Endothelial cell (in vitro differentiated cells): Measurements from ENCODE around the gene TREML4. TPM values are rescaled to one million over a fixed set of nuclear protein-coding genes. Genes with fewer than 3 reads are reported as not detected.

Experiments used
- DNase-seq: peaks from one replicate; pipeline ENCODE4 v3.0.0; 2021; ENCODE audit warnings: low spot score
- H3K27ac Mint-ChIP-seq: one replicate; pipeline ENCODE4 v1.8.0; 2021; ENCODE audit warnings: mixed read lengths, inconsistent platforms; ENCODE audit not compliant: unreplicated experiment
- H3K27me3 Mint-ChIP-seq: one replicate; pipeline ENCODE4 v1.8.0; 2021; ENCODE audit warnings: mild to moderate bottlenecking, moderate library complexity, mixed read lengths, inconsistent platforms; ENCODE audit not compliant: unreplicated experiment
- H3K36me3 Mint-ChIP-seq: one replicate; pipeline ENCODE4 v1.8.0; 2021; ENCODE audit warnings: mild to moderate bottlenecking, low read depth, mixed read lengths, inconsistent platforms; ENCODE audit not compliant: unreplicated experiment
- H3K4me1 Mint-ChIP-seq: one replicate; pipeline ENCODE4 v1.8.0; 2021; ENCODE audit warnings: mild to moderate bottlenecking, mixed read lengths, inconsistent platforms; ENCODE audit not compliant: unreplicated experiment
- H3K4me3 Mint-ChIP-seq: one replicate; pipeline ENCODE4 v1.8.0; 2021; ENCODE audit warnings: mild to moderate bottlenecking, mixed read lengths, inconsistent platforms; ENCODE audit not compliant: unreplicated experiment
- H3K9me3 Mint-ChIP-seq: one replicate; pipeline ENCODE4 v1.8.0; 2021; ENCODE audit warnings: mixed read lengths, inconsistent platforms; ENCODE audit not compliant: unreplicated experiment
- CTCF ChIP-seq: fragments of 200-600 bp; sonication (generic); IDR thresholded peaks from one replicate; pipeline ENCODE4 v1.5.0; 2021; ENCODE audit warnings: antibody characterized with exemption; ENCODE audit not compliant: unreplicated experiment
- total RNA-seq: library from RNA; stranded (reverse); fragmentation: NEBNext Ultra II Directional; extraction: Animal tissue kit (Norgen Biotek cat#: 25700); gene quantifications from one replicate; pipeline ENCODE4 v1.2.1, GENCODE V29; 2021; ENCODE audit not compliant: unreplicated experiment

The TREML4 gene
- total RNA-seq, 1 donor from 2014 or later, result 0.15 TPM

GRCh38 chr6:41256383-41256782 lies 28.2 kb downstream of the TREML4 start:
- no peaks in the 10 kb centered on the region for H3K9me3 Mint-ChIP-seq
- no peak overlapping the region for H3K27ac Mint-ChIP-seq
- H3K36me3 Mint-ChIP-seq, result no peaks in the 10 kb centered on the region
- TF ChIP-seq CTCF, result no peak
- peaks cover 20% of the 10 kb centered on the region for H3K4me1 Mint-ChIP-seq
- H3K4me3 Mint-ChIP-seq, result no peak overlapping the region
- no peaks in the 10 kb centered on the region for H3K27me3 Mint-ChIP-seq
- no peak for DNase-seq

- H3K27ac Mint-ChIP-seq, result no peak overlapping the region
- no peaks in the 10 kb centered on the region for H3K36me3 Mint-ChIP-seq
- no peak overlapping the region for H3K4me3 Mint-ChIP-seq
- no peak for TF ChIP-seq CTCF
- DNase-seq, result no peak
- no peaks in the 10 kb centered on the region for H3K9me3 Mint-ChIP-seq
- H3K27me3 Mint-ChIP-seq, result no peaks in the 10 kb centered on the region
- peaks cover 20% of the 10 kb centered on the region for H3K4me1 Mint-ChIP-seq
Measured at GRCh38 chr6:41257369-41258195, 29.4 kb downstream of the TREML4 start.

GRCh38 chr6:41258196-41258493 lies 30.0 kb downstream of the TREML4 start:
- DNase-seq, result no peak
- TF ChIP-seq CTCF, result no peak
- Mint-ChIP-seq H3K9me3 (no peaks in the 10 kb centered on the region), H3K4me3 (no peak overlapping the region), H3K27ac (no peak overlapping the region), H3K4me1 (peaks cover 20% of the 10 kb centered on the region), H3K36me3 (no peaks in the 10 kb centered on the region), H3K27me3 (no peaks in the 10 kb centered on the region)

- Mint-ChIP-seq H3K27ac (no peak overlapping the region), H3K27me3 (no peaks in the 10 kb centered on the region), H3K36me3 (no peaks in the 10 kb centered on the region), H3K9me3 (no peaks in the 10 kb centered on the region), H3K4me3 (no peak overlapping the region), H3K4me1 (peaks cover 6% of the 10 kb centered on the region)
- TF ChIP-seq CTCF, result no peak
- no peak for DNase-seq
Measured at GRCh38 chr6:41262401-41262800, 34.3 kb downstream of the TREML4 start.

GRCh38 chr6:41263267-41263666 lies 35.1 kb downstream of the TREML4 start:
- Mint-ChIP-seq H3K36me3 (no peaks in the 10 kb centered on the region), H3K9me3 (no peaks in the 10 kb centered on the region), H3K4me1 (no peaks in the 10 kb centered on the region), H3K4me3 (no peak overlapping the region), H3K27me3 (no peaks in the 10 kb centered on the region), H3K27ac (no peak overlapping the region)
- DNase-seq, result no peak
- no peak for TF ChIP-seq CTCF
